IgD-negative memory B cell (primary cell): ENCODE results near the gene RRAS2. TPM values are rescaled to one million over a fixed set of nuclear protein-coding genes. Genes with fewer than 3 reads are reported as not detected.

Experiments
- H3K27ac Mint-ChIP-seq, 3 donors: one replicate each; pipeline ENCODE4 v1.8.0; 2020 to 2022; ENCODE audit warnings: mild to moderate bottlenecking in 3 of 3, mixed read lengths in 3 of 3, moderate library complexity in 1 of 3
- H3K27me3 Mint-ChIP-seq: one replicate; pipeline ENCODE4 v1.8.0; 2021; ENCODE audit warnings: mixed read lengths
- H3K36me3 Mint-ChIP-seq: one replicate; pipeline ENCODE4 v1.8.0; 2020; ENCODE audit warnings: mild to moderate bottlenecking, mixed read lengths
- H3K4me1 Mint-ChIP-seq, 3 donors: one replicate each; pipeline ENCODE4 v1.8.0; 2020 to 2022; ENCODE audit warnings: mixed read lengths in 3 of 3, mild to moderate bottlenecking in 1 of 3
- H3K4me3 Mint-ChIP-seq, 4 donors: one replicate each; pipeline ENCODE4 v1.8.0; 2020 to 2022; ENCODE audit warnings: mild to moderate bottlenecking in 4 of 4, mixed read lengths in 4 of 4, moderate library complexity in 3 of 4
- H3K9me3 Mint-ChIP-seq, 3 donors: one replicate each; pipeline ENCODE4 v1.8.0; 2020 to 2021; ENCODE audit warnings: mixed read lengths in 3 of 3, mild to moderate bottlenecking in 1 of 3
- polyA plus RNA-seq: library from polyadenylated mRNA; unstranded; fragments of 300-500 nt; fragmentation: Illumina TruSeq; gene quantifications from one replicate; pipeline ENCODE4 v1.2.3, GENCODE V29; 2021

RRAS2 gene
- polyA plus RNA-seq, 1 donor from 2014 or later = 80.3 TPM

DNA sequence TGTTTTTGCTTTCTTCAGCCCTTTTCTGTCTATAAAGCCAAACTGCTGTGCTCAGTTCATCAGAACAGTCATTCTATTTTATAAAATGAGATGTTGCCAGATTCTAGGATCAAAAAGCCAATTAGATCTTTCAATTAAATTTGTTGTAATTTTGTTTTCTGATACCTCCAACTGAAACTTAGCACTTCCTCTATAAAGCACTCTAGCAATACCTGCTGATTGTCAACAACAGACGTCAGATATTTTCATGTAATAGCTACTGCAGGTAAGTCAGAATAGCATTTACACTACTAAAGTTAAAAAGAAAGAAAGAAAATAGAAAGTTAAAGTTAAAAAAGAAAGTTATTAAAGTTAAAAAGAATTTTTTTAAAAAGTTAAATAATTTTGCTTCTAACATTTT is 19.6 kb downstream of the RRAS2 start:
- no peaks in the 10 kb centered on the region for H3K27me3 Mint-ChIP-seq
- peaks cover 5 to 16% (median 10%) of the 10 kb centered on the region in 3 donors for H3K9me3 Mint-ChIP-seq
- peaks cover 55 to 67% (median 66%) of the 10 kb centered on the region in 3 donors for H3K4me1 Mint-ChIP-seq
- H3K27ac Mint-ChIP-seq = peak overlapping the region; percentile 89 to 93 (median 91)
- H3K4me3 Mint-ChIP-seq = peak overlapping the region; percentile 10 to 81 (median 66)
- H3K36me3 Mint-ChIP-seq = peaks cover 4% of the 10 kb centered on the region

DNA sequence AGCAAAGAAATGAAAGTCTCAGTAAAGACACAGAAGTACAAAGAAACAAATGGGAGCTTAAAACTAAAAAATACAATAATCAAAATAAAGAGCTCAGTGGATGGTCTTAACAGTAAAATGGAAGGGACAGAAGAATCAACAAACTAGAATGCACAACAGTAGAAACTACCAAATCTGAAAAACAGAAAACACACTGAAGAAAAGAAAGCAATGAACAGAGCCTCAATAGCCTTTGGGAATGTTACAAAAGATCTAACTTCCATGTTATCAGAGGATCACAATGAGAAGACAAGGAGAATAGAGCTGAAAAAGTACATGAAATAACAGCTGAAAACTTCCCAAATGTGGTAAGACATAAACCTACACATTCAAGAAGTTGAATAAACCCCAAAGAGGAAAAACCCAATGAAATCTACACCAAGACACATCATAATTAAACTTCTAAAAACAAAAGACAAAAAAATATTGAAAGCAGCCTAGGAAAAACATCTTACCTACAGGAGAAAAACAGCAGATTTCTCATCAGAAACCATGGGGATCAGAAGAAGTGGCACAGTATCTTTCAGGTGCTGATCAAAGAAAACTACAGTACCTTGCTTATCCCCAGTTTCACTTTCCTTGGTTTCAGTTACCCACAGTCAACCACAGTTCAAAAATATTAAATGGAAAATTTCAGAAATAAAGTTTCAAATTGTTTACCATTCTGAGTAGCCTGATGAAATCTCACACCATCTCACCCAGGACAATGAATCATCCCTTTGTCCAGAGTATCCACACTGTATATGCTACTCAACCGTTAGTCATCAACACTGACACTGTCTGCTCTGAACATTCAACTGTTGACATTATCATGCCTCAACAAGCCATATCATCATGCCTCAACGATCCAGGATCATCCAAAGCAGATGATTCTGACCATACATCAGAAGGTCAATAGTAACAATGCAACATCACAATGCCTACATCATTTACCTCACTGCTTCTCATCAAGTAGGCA is 22.2 kb downstream of the RRAS2 start:
- Mint-ChIP-seq H3K27me3 (no peaks in the 10 kb centered on the region), H3K9me3 (peaks cover 5 to 15% (median 10%) of the 10 kb centered on the region in 3 donors), H3K27ac (peak overlapping the region in 2 of 3 donors; percentile 72 to 79), H3K4me3 (peak overlapping the region in 3 of 4 donors; percentile 2 to 69 (median 2)), H3K36me3 (peaks cover 4% of the 10 kb centered on the region), H3K4me1 (peaks cover 44 to 60% (median 49%) of the 10 kb centered on the region in 3 donors)

DNA sequence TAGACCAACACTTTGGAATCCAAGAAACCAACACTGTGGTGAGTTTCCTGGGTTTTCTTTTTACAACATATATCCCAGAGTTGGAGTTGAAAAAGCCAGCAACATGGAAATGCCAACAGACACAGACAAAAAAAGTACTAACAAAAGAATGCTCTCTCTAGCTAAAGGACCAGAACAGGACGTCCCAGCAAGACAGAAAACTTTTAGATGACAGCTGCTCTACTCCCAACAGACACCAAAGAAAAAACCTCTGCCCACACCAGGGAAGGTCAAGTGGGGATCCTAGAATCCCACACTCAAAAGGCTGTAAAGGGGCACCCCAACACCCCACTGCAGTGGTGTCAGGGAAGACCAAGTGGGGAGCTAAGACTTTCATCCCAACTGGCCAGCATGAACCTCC is 23.3 kb downstream of the RRAS2 start:
- H3K36me3 Mint-ChIP-seq = peaks cover 4% of the 10 kb centered on the region
- peak overlapping the region in 1 of 4 donors; percentile 2 for H3K4me3 Mint-ChIP-seq
- peaks cover 46 to 63% (median 49%) of the 10 kb centered on the region in 3 donors for H3K4me1 Mint-ChIP-seq
- H3K27me3 Mint-ChIP-seq = no peaks in the 10 kb centered on the region
- H3K27ac Mint-ChIP-seq = peak overlapping the region in 2 of 3 donors; percentile 37 to 79
- peaks cover 5 to 15% (median 10%) of the 10 kb centered on the region in 3 donors for H3K9me3 Mint-ChIP-seq

DNA sequence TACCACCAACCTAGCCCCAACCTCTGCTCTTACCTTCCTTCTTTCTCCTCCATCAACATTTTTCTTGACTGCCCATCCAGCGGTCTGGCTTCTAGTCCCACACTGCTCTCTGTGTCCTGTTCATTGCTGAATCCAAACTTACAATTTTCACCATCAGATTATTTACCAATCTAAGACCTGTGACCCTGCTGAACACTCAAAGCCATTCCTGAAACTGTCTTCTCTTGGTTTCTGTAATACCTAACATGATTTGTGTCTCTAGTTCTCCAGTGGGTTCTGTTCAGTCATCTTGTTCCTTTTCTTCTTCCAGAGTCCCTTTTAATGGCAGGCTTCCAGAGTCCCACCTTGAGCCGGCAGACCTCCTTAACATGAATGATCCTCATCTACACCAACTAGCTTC is 24.1 kb downstream of the RRAS2 start:
- peak overlapping the region in 3 of 4 donors; percentile 18 to 61 (median 30) for H3K4me3 Mint-ChIP-seq
- no peaks in the 10 kb centered on the region for H3K27me3 Mint-ChIP-seq
- H3K27ac Mint-ChIP-seq = peak overlapping the region; percentile 0 to 74 (median 25)
- peaks cover 5 to 15% (median 10%) of the 10 kb centered on the region in 3 donors for H3K9me3 Mint-ChIP-seq
- H3K36me3 Mint-ChIP-seq = peaks cover 4% of the 10 kb centered on the region
- H3K4me1 Mint-ChIP-seq = peaks cover 42 to 63% (median 45%) of the 10 kb centered on the region in 3 donors

DNA sequence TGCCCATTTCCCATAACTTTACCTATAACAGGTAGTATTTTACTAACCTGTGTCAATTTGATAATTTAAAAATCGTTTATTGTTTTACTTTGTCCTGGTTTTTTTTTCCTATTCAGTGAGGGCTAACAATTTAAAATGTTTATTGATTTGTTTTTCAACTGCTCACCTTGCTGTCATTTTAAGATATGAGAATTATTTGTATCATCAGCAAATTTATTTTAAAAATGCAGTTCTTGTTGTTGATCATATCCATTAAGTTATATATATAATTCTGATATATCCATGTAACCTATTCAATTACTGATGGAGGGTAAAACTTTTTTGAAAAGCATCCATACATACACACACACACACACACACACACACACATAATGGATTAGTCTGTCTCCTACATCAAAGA is 24.8 kb downstream of the RRAS2 start:
- H3K9me3 Mint-ChIP-seq = peaks cover 5 to 15% (median 10%) of the 10 kb centered on the region in 3 donors
- H3K4me3 Mint-ChIP-seq = peak overlapping the region in 1 of 4 donors; percentile 18
- no peaks in the 10 kb centered on the region for H3K27me3 Mint-ChIP-seq
- H3K27ac Mint-ChIP-seq = peak overlapping the region in 1 of 3 donors; percentile 25
- H3K36me3 Mint-ChIP-seq = peaks cover 4% of the 10 kb centered on the region
- peaks cover 40 to 64% (median 44%) of the 10 kb centered on the region in 3 donors for H3K4me1 Mint-ChIP-seq

DNA sequence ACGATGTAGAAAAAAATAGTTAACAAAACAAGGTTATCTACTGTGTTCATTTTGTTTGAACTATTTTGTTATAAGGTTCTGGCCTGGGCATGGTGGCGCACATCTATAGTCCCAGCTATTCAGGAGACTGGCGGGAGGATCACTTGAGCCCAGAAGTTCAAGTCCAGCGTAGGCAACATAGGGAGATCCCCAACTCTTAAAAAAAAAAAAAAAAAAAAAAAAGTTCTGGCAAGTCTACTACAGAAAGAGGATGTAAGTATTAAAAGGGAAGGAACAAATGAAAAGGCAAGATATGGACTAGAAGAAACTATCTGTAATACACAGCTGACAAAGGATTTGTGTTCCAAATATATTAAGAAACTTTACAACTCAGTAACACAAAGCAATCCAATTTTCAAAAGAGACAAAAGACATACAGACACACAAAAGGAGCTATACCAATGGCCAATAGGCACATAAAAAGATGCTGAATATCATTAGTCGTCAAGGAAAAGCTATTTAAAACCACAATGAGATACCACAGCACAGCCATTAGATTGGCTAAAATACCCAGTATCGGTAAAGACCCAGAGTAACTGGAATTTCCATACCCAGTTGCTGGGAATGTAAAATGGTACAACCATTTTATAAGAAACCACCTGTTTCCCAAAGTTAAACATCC is 27.4 kb downstream of the RRAS2 start:
- H3K4me1 Mint-ChIP-seq = peaks cover 40 to 61% (median 47%) of the 10 kb centered on the region in 3 donors
- H3K27ac Mint-ChIP-seq = peak overlapping the region; percentile 46 to 52 (median 51)
- no peaks in the 10 kb centered on the region for H3K27me3 Mint-ChIP-seq
- H3K4me3 Mint-ChIP-seq = peak overlapping the region; percentile 6 to 81 (median 34)
- H3K36me3 Mint-ChIP-seq = peaks cover 5% of the 10 kb centered on the region
- H3K9me3 Mint-ChIP-seq = peaks cover 5 to 7% (median 6%) of the 10 kb centered on the region in 3 donors

DNA sequence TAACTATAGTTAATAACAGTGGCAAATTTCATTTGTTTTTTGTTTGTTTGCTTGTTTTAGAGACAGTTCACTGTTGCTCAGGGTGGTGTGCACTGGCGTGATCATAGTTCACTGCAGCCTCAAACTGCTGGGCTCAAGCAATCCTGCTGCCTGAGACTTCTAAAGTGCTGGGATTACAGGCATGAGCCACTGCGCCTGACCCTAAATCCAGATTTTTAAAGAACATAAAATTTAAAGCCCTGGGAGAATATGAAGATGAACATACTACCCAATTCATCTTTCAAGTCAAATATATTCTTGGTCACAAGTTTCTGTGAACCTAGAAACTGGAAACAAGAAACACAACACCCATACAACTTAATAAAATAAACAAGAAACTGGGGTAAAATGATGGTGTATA is 28.1 kb downstream of the RRAS2 start:
- Mint-ChIP-seq H3K27ac (peak overlapping the region in 2 of 3 donors; percentile 51 to 52), H3K4me3 (peak overlapping the region in 2 of 4 donors; percentile 58 to 81)

DNA sequence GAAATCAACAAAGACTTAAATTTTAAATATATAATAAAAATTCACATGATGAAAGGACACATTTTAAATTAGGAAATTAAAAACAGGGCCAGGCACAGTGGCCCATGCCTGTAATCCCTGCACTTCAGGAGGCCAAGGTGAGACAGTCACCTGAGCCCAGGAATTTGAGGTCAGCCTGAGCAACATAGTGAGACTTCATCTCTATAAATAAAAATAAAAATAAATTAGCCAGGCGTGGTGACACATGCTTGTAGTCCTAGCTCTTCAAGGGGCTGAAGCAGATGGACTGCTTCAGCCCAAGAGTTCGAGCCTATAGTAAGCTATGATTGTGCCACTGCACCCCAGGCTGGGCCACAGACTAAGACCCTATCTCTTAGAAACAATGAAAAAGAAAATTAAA is 29.3 kb downstream of the RRAS2 start:
- Mint-ChIP-seq H3K27me3 (no peaks in the 10 kb centered on the region), H3K36me3 (peaks cover 3% of the 10 kb centered on the region), H3K27ac (peak overlapping the region in 1 of 3 donors; percentile 8), H3K4me1 (peaks cover 29 to 51% (median 40%) of the 10 kb centered on the region in 3 donors), H3K4me3 (peak overlapping the region in 1 of 4 donors; percentile 63), H3K9me3 (no peaks in the 10 kb centered on the region)

More for the DNA sequence above, 28.1 kb downstream of the RRAS2 start:
- H3K9me3 Mint-ChIP-seq = no peaks in the 10 kb centered on the region
- H3K36me3 Mint-ChIP-seq = peaks cover 3% of the 10 kb centered on the region
- peaks cover 37 to 57% (median 43%) of the 10 kb centered on the region in 3 donors for H3K4me1 Mint-ChIP-seq
- no peaks in the 10 kb centered on the region for H3K27me3 Mint-ChIP-seq

DNA sequence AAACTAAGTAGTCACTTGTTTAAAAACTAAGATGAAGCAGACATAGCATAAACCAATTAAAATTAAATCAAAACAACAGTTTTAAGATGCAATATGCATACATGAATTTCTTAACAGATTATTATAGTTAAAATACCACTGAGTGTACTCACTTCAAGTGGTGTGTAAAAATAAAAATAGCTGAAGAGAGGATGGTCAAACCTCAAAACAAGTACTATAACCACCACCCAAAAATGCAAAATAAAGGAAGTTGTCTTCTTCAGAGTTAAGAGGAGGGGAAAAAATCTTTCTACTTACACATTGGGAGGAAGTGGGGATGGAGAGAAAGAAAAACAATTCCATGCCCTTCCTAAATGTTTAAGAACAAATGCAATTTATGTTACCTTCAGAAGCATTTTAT is 31.9 kb downstream of the RRAS2 start:
- peaks cover 44 to 58% (median 52%) of the 10 kb centered on the region in 3 donors for H3K4me1 Mint-ChIP-seq

DNA sequence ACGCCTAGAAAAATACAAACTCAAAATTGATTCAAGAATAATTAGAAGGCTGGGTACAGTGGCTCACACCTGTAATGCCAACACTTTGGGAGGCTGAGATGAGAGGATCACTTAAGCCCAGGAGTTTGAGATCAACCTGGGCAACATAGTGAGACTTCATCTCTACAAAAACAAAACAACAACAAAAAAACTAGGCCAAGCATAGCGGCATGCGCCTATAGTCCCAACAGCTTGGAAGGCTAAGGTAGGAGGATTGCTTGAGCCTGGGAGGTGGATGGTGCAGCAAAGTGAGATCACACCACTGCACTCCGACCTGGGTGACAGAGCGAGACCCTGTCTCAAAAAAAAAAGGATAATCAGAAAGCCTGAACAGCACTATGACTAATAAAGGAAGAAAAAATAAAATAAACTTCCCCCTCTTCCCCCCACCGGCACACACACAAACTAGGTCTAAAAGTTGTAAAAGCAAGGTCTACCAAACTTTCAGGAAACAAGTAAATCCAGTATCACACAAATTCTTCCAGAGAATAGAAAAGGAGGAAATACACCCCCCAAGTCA is 35.8 kb downstream of the RRAS2 start:
- Mint-ChIP-seq H3K27me3 (no peaks in the 10 kb centered on the region), H3K4me1 (peaks cover 53 to 67% (median 57%) of the 10 kb centered on the region in 3 donors), H3K27ac (peak overlapping the region; percentile 84 to 90 (median 87)), H3K9me3 (peaks cover 0 to 1% (median 0%) of the 10 kb centered on the region in 3 donors), H3K4me3 (peak overlapping the region; percentile 68 to 90 (median 88)), H3K36me3 (peaks cover 3% of the 10 kb centered on the region)

More for the DNA sequence above, 31.9 kb downstream of the RRAS2 start:
- Mint-ChIP-seq H3K9me3 (peaks cover 0 to 1% (median 0%) of the 10 kb centered on the region in 3 donors), H3K27me3 (no peaks in the 10 kb centered on the region), H3K4me3 (peak overlapping the region; percentile 69 to 84 (median 78)), H3K27ac (peak overlapping the region; percentile 76 to 93 (median 85)), H3K36me3 (peaks cover 3% of the 10 kb centered on the region)

DNA sequence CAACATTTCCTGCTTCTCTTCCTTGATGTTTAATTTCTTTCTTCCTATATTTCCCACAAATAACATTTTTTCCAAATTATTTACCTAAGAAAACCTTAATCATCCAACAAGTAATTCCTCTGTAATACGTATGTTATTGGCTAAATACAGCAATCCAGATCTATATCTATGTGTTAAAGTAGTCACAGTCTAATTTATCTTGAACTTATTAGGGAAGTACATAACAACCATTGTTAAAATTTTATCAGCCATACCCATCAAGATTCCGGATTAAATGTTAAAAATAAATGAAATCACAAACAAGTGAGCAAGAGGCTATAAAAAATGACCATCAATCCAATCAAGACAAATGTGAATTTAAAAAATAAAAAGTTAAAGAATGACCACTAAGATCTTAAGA is 36.5 kb downstream of the RRAS2 start:
- no peaks in the 10 kb centered on the region for H3K27me3 Mint-ChIP-seq
- peaks cover under 1% of the 10 kb centered on the region for H3K36me3 Mint-ChIP-seq
- H3K9me3 Mint-ChIP-seq = peaks cover 0 to 1% (median 0%) of the 10 kb centered on the region in 3 donors
- H3K4me3 Mint-ChIP-seq = peak overlapping the region; percentile 68 to 90 (median 88)
- H3K4me1 Mint-ChIP-seq = peaks cover 54 to 68% (median 60%) of the 10 kb centered on the region in 3 donors
- peak overlapping the region; percentile 84 to 90 (median 87) for H3K27ac Mint-ChIP-seq

DNA sequence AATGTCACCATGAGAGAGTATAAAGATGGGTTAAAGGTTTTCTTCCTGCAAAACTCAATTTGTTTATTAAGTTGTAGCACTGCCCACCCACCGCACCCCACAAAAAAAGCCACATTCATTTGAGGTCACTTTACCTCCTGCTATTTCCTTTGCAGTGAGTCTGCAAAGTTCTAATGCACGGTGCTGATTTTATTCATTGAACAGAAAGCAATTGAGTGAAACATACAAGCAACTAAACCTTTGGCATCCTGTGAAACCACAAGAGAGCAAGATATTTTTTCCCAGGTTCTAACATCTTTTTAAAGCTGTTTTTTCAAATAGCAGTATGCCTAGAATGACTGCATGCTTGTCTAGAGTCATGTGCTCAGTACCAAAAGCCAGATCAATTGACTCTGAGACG is 39.0 kb downstream of the RRAS2 start:
- Mint-ChIP-seq H3K27me3 (peaks cover under 1% of the 10 kb centered on the region), H3K4me1 (peaks cover 65 to 78% (median 67%) of the 10 kb centered on the region in 3 donors), H3K27ac (peak overlapping the region; percentile 16 to 81 (median 36)), H3K36me3 (no peaks in the 10 kb centered on the region), H3K9me3 (peaks cover 0 to 1% (median 0%) of the 10 kb centered on the region in 3 donors), H3K4me3 (peak overlapping the region; percentile 39 to 82 (median 69))

DNA sequence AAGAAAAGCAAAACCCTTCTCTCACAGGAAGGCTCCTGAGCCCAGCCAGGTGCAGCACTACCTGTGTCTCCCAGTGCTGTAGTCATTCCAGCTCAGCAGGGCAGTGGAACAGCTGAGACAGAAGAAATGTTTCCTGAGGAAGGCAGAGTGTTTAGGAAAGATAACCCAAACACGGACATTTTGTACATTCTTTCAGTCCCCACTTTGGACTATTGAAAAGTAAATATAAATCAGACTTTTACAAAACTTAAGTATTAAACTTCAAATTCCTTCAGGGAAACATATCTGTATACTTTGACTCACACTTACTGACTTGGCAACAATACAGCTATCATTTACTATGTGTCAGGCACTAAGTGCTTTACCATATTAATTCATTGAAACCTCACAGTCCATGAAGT is 40.4 kb downstream of the RRAS2 start:
- Mint-ChIP-seq H3K27ac (peak overlapping the region in 2 of 3 donors; percentile 23 to 89), H3K27me3 (peaks cover 2% of the 10 kb centered on the region), H3K36me3 (no peaks in the 10 kb centered on the region), H3K4me3 (peak overlapping the region; percentile 39 to 70 (median 62)), H3K4me1 (peaks cover 69 to 78% (median 70%) of the 10 kb centered on the region in 3 donors), H3K9me3 (peaks cover 0 to 1% (median 0%) of the 10 kb centered on the region in 3 donors)
